HCT116 (cell line): ENCODE data around the gene KAZN. TPM values are rescaled to one million over a fixed set of nuclear protein-coding genes. Genes with fewer than 3 reads are reported as not detected.

Source experiments
- ATAC-seq: fragments of 200-7000 bp; cut with Tn5 transposase; 2 replicates; pipeline ENCODE4 v1.9.1; 2020; ENCODE audit warnings: mild to moderate bottlenecking, moderate library complexity
- BruUV-seq: library from RNA; stranded (reverse); fragments of 400-500 nt; replicated peaks from 2 replicates; lab custom pipeline; 2021; lab: Mats Ljungman, UMichigan
- CTCF ChIA-PET: fragments of 300-600 bp; sonication (Branson Sonifier 250); formaldehyde crosslinking; loops from one replicate; lab custom pipeline; 2021; ENCODE audit warnings: antibody characterized with exemption; lab: Charles Lee
- POLR2A ChIA-PET: fragments of 300-600, 350-600 bp; sonication (Branson Sonifier 250); formaldehyde crosslinking; loops from one replicate; lab custom pipeline; 2021; ENCODE audit warnings: antibody characterized with exemption; lab: Charles Lee
- RAD21 ChIA-PET, 2 experiments: fragments of 300-600 bp; sonication (Branson Sonifier 250); formaldehyde crosslinking; loops; one replicate each; lab custom pipeline; 2023; ENCODE audit warnings: low total read pairs in 2 of 2; ENCODE audit not compliant: uncharacterized antibody in 2 of 2, unreplicated experiment in 2 of 2, low non-redundant PET in 1 of 2; lab: Charles Lee
- DNase-seq: peaks from one replicate; pipeline ENCODE4 v3.0.0-alpha.2; 2010; ENCODE audit warnings: low read depth, low spot score
- H2AFZ ChIP-seq: fragments of 200-600 bp; shearing (Covaris generic), sonication (generic); 2 replicates; pipeline ENCODE4 v1.6.1; 2017; ENCODE audit warnings: low read depth, mixed run types, mixed read lengths, antibody characterized with exemption, low read length; ENCODE audit not compliant: poor library complexity, severe bottlenecking
- H3K27ac ChIP-seq: 2 replicates; pipeline ENCODE4 v1.5.1; 2012; ENCODE audit warnings: low read depth, low read length
- H3K27me3 ChIP-seq: fragments of 200-600 bp; sonication (generic); 2 replicates; pipeline ENCODE4 v1.6.1; 2016; ENCODE audit warnings: mixed run types, low read length, mixed read lengths; ENCODE audit not compliant: insufficient read depth
- H3K36me3 ChIP-seq, 2 experiments: fragments of 200-500 bp in 1 of 2; fragments of 200-600 bp in 1 of 2; sonication (Bioruptor generic) in 1 of 2; sonication (generic) in 1 of 2; 2 replicates each; pipeline versions ENCODE4 v1.5.1 to v1.6.1; 2014 to 2016; ENCODE audit warnings: low read length in 2 of 2, inconsistent platforms in 1 of 2, mixed read lengths in 1 of 2, mixed run types in 1 of 2; ENCODE audit not compliant: insufficient read depth in 2 of 2, control insufficient read depth in 1 of 2
- H3K4me1 ChIP-seq, 2 experiments: fragments of 200-600 bp in 1 of 2; sonication (generic) in 1 of 2; 2 replicates each; pipeline versions ENCODE4 v1.5.1 to v1.6.1; 2012 to 2017; ENCODE audit warnings: low read length in 2 of 2, inconsistent platforms in 1 of 2, mild to moderate bottlenecking in 1 of 2, mixed read lengths in 1 of 2, mixed run types in 1 of 2, moderate library complexity in 1 of 2; ENCODE audit not compliant: insufficient read depth in 2 of 2, control insufficient read depth in 1 of 2
- H3K4me2 ChIP-seq: fragments of 200-600 bp; sonication (generic); 2 replicates; pipeline ENCODE4 v1.6.1; 2017; ENCODE audit warnings: mixed run types, low read length, mixed read lengths
- H3K4me3 ChIP-seq, 2 experiments: fragments of 200-600 bp in 1 of 2; sonication (generic) in 1 of 2; replicated peaks in 1 of 2; 2 replicates each; pipeline ENCODE4 v1.5.1; 2011 to 2016; ENCODE audit warnings: low read length in 2 of 2, control low read depth in 1 of 2, low read depth in 1 of 2, mild to moderate bottlenecking in 1 of 2, mixed read lengths in 1 of 2, mixed run types in 1 of 2
- H3K79me2 ChIP-seq: fragments of 200-600 bp; sonication (generic); 2 replicates; pipeline ENCODE4 v1.6.1; 2017; ENCODE audit warnings: mild to moderate bottlenecking, mixed run types, low read length, moderate library complexity, mixed read lengths; ENCODE audit not compliant: insufficient read depth
- H3K9ac ChIP-seq: fragments of 200-600 bp; sonication (generic); 2 replicates; pipeline ENCODE4 v1.6.1; 2016; ENCODE audit warnings: low read length, mixed read lengths
- H3K9me2 ChIP-seq: fragments of 200-600 bp; sonication (generic), shearing (Covaris generic); 2 replicates; pipeline ENCODE4 v1.6.1; 2017; ENCODE audit warnings: mixed run types, mild to moderate bottlenecking, moderate library complexity; ENCODE audit not compliant: insufficient read depth
- H3K9me3 ChIP-seq, 2 experiments: fragments of 200-500 bp in 1 of 2; fragments of 200-600 bp in 1 of 2; sonication (Bioruptor generic) in 1 of 2; sonication (generic) in 1 of 2; 2 replicates each; pipeline ENCODE4 v1.6.1; 2014 to 2017; ENCODE audit warnings: low read length in 2 of 2, mixed read lengths in 2 of 2, inconsistent platforms in 1 of 2, low read depth in 1 of 2, mild to moderate bottlenecking in 1 of 2, mixed run types in 1 of 2, moderate library complexity in 1 of 2; ENCODE audit not compliant: control insufficient read depth in 1 of 2, insufficient read depth in 1 of 2
- H4K20me1 ChIP-seq: fragments of 200-600 bp; sonication (generic), shearing (Covaris generic); 2 replicates; pipeline ENCODE4 v1.6.1; 2017; ENCODE audit warnings: mixed run types, mild to moderate bottlenecking, moderate library complexity; ENCODE audit not compliant: insufficient read depth
- EZH2phosphoT487 ChIP-seq: fragments of 200-600 bp; IDR thresholded peaks from 2 replicates; pipeline ENCODE4 v1.6.1; 2018; ENCODE audit warnings: antibody characterized with exemption, borderline replicate concordance
- FOSL1 ChIP-seq: IDR thresholded peaks from 2 replicates; pipeline ENCODE4 v1.6.1; 2012; ENCODE audit warnings: low read depth
- intact Hi-C: fragments of 100-400 bp; cut with micrococcal nuclease; formaldehyde crosslinking; loops from 2 replicates; pipeline ENCODE4 v1.10.0; 2022
- total RNA-seq: library from RNA; stranded (reverse); gene quantifications from one replicate; pipeline ENCODE4 v1.2.1, GENCODE V29; 2021; ENCODE audit not compliant: unreplicated experiment
- TF ChIP-seq, protein P1 (sequence below): IDR thresholded peaks from 2 replicates; pipeline ENCODE4 v1.6.1; 2011; ENCODE audit warnings: mild to moderate bottlenecking, low read length, moderate library complexity; ENCODE audit not compliant: insufficient replicate concordance; ENCODE audit errors: extremely low read depth

The KAZN gene
- total RNA-seq, 1 experiment from 2014 or later, result 13.4 TPM

DNA sequence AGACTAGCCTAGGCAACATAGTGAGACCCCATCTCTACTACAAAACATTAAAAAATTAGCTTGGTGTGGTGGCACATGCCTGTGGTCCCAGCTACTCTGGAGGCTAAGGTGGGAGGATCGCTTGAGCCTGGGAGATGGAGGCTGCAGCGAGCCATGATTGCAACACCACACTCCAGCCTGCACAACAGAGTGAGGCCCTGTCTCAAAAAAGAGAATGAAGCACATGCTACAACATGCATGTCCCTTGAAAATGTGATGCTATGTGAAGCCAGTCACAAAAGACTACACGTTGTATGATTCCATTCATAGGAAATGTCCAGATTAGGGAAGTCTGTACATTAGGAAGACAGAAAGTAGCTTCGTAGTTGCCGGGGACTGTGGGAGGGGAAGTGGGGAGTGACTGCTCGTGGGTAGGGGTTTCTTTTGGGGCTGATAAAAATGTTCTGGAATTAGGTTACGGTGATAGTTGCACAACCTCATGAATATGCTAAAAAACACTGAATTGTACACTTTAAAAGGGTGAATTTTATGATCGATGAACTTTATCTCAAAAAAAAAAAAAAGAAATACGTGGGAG is 202.1 kb downstream of the KAZN start:
- ATAC-seq, result no peak
- Histone ChIP-seq H3K9me3 (no peaks in the 10 kb centered on the region), H3K4me2 (no peak overlapping the region), H3K27ac (no peak overlapping the region), H3K9ac (no peak overlapping the region)
- no peak for TF ChIP-seq FOSL1
- TF ChIP-seq, all 23 proteins: peak for 0
- Histone ChIP-seq H2AFZ (no peak overlapping the region), H3K27me3 (no peaks in the 10 kb centered on the region), H3K4me3 (no peak overlapping the region), H4K20me1 (no peaks in the 10 kb centered on the region), H3K4me1 (no peaks in the 10 kb centered on the region), H3K9me2 (no peaks in the 10 kb centered on the region), H3K36me3 (no peaks in the 10 kb centered on the region), H3K79me2 (no peaks in the 10 kb centered on the region)
- no TSS peak for BruUV-seq
- ChIA-PET RAD21 (no interaction called here), POLR2A (no interaction called here), CTCF (no interaction called here)
- DNase-seq, result no peak
- intact Hi-C loops, result no loop called here

DNA sequence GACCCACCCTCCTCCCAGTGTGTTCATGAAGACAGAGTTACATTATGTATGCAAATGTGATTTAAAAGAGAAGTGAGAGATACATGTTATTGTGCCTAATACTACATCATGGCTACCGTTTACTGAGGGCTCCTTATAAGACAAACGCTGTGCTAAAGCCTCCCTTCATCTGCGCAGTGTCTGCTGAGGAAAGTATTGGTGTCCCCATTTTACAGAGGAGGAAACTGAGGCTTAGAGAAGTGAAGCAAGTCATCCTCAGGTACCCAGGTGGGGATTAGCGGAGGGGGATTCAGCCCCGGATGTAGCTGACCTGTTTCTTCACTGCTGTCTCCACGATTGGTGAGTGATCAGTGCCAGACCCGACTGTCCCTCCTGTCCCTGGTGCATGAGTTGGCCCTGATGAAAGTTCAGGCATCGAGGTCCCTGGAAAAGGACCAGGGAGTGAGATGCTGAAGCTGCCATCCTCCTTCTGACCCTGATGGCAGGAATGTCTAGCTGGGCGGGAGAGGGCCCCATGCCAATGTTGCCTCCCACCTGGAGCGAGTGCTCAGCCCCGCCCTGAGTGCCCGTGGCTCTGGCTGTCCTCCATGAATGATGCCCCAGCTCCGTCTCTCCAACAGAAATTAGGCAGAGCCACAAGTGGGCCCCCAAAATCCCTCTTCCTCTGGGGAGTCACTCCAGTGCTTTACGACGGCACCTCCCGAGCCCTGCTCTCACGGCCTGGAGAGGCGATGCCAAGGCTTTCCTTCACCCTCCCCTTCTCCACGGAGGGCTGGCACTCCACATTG is 204.7 kb downstream of the KAZN start:
- Histone ChIP-seq H3K4me2 (no peak overlapping the region), H3K27ac (no peak overlapping the region), H4K20me1 (no peaks in the 10 kb centered on the region), H3K9me2 (no peaks in the 10 kb centered on the region), H3K4me3 (no peak overlapping the region), H3K36me3 (no peaks in the 10 kb centered on the region), H2AFZ (no peak overlapping the region), H3K4me1 (no peaks in the 10 kb centered on the region), H3K9ac (no peak overlapping the region), H3K27me3 (no peaks in the 10 kb centered on the region), H3K79me2 (no peaks in the 10 kb centered on the region), H3K9me3 (peaks cover 6 to 7% of the 10 kb centered on the region in 2 experiments; a peak in 2 of 4 replicates)
- POLR2A ChIA-PET, result no interaction called here
- DNase-seq (no peak), ATAC-seq (no peak)
- TF ChIP-seq EZH2phosphoT487, result no peak
- TF ChIP-seq, protein P1, sequence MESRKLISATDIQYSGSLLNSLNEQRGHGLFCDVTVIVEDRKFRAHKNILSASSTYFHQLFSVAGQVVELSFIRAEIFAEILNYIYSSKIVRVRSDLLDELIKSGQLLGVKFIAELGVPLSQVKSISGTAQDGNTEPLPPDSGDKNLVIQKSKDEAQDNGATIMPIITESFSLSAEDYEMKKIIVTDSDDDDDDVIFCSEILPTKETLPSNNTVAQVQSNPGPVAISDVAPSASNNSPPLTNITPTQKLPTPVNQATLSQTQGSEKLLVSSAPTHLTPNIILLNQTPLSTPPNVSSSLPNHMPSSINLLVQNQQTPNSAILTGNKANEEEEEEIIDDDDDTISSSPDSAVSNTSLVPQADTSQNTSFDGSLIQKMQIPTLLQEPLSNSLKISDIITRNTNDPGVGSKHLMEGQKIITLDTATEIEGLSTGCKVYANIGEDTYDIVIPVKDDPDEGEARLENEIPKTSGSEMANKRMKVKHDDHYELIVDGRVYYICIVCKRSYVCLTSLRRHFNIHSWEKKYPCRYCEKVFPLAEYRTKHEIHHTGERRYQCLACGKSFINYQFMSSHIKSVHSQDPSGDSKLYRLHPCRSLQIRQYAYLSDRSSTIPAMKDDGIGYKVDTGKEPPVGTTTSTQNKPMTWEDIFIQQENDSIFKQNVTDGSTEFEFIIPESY, result no peak
- no TSS peak for BruUV-seq
- intact Hi-C loops, result no loop called here
- CTCF ChIA-PET, result interaction anchor here (2.4 kb wide), 1 partner anchor 24 kb away, joined by 9 read pairs; no protein-coding TSS in a partner anchor
- RAD21 ChIA-PET, result no interaction called here
